ENCODE measurements around the gene RNF2. TPM values are rescaled to one million over a fixed set of nuclear protein-coding genes. Genes with fewer than 3 reads are reported as not detected.

The RNF2 gene
- total and polyA plus RNA-seq, 4 donors: 45.0 to 69.9 (median 57.6) TPM

DNA sequence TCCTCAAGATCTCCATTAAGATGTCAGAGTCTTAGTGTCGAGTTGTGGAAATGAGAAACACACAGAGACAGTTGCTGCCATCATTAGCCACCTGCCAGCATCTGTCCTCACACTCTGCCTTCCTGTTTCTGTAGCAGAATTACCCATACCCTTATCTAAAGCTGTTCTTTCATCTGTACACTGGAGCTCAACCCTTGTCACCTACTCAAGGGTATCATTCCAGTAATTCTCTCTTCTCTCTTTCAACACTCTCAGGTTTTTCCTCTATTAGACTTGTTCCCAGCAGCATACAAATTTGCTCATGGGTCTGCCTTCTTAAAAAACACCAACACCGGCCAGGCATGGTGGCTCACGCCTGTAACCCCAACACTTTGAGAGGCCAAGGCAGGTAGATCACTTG lies 27.4 kb upstream of the RNF2 start:
- Histone ChIP-seq H3K27me3 (ENCODE audit: control insufficient read depth, insufficient read depth, low read length) (no peaks in the 10 kb centered on the region), H3K4me1 (ENCODE audit: control insufficient read depth, insufficient read depth, low read length) (no peaks in the 10 kb centered on the region), H3K9me3 (ENCODE audit: control insufficient read depth, insufficient read depth, low read length) (no peaks in the 10 kb centered on the region), H3K36me3 (ENCODE audit: control insufficient read depth, insufficient read depth, low read length) (no peaks in the 10 kb centered on the region), H3K27ac (ENCODE audit: low read depth, low read length) (no peak overlapping the region), H3K4me3 (ENCODE audit: low read depth, low read length) (no peak overlapping the region)
- DNase-seq (ENCODE audit: low read depth in 4 of 6, low spot score in 6 of 6): peak in 1 of 6 donors; percentile 35
- WGBS (ENCODE audit: insufficient coverage): 100% methylated on average over 2 of the region's 3 CpGs

DNA sequence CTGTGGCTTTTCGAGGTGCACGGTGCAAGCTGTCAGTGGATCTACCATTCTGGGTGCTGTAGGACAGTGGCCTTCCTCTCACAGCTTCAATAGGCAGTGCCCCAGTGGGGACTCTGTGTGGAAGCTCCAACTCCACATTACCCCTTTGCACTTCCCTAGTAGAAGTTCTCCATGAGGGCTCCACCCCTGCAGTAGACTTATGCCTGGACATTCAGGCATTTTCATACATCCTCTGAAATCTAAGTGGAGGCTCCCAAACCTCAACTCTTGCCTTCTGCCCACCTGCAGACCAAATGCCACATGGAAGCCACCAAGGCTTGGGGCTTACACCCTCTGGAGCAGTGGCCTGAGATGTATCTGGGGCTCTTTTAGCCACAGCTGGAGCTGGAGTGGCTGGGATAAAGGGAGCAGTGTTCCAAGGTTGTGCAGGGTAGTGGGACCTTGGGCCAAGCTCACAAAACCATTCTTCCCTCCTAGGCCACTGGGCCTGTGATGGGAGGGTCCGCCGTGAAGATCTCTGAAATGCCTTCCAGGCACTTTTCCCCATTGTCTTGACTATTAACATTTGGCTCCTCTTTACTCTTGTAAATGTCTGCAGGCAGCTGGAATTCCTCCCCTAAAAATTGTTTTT lies 18.0 kb upstream of the RNF2 start:
- no peak for DNase-seq (ENCODE audit: low read depth in 4 of 6, low spot score in 6 of 6)
- Histone ChIP-seq H3K4me3 (ENCODE audit: low read depth, low read length) (no peak overlapping the region), H3K36me3 (ENCODE audit: control insufficient read depth, insufficient read depth, low read length) (no peaks in the 10 kb centered on the region), H3K9me3 (ENCODE audit: control insufficient read depth, insufficient read depth, low read length) (peaks cover 11% of the 10 kb centered on the region), H3K27ac (ENCODE audit: low read depth, low read length) (no peak overlapping the region), H3K4me1 (ENCODE audit: control insufficient read depth, insufficient read depth, low read length) (no peaks in the 10 kb centered on the region), H3K27me3 (ENCODE audit: control insufficient read depth, insufficient read depth, low read length) (no peaks in the 10 kb centered on the region)
- WGBS (ENCODE audit: insufficient coverage): 83% methylated on average over 4 of the region's 4 CpGs

DNA sequence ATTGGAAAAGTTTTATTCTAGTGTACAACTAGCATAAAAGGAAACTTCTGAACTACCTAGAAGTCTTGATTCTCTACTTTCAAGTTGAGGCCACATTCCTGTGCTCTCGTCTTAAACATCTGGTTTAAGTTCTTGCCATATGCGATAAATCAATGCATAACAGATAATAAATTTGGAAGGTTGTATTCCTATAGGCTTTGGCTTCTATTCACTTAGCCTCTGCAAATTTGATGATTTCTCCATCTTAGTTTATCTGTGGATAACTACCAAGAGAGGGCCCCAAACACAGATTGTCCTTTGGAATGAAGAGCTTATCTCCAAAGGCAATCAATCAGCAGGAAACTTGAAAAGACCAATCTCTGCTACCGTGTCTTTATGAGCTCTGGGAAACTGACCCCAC lies 11.7 kb upstream of the RNF2 start:
- DNase-seq (ENCODE audit: low read depth in 4 of 6, low spot score in 6 of 6): no peak
- H3K27ac ChIP-seq (ENCODE audit: low read depth, low read length): no peak overlapping the region

DNA sequence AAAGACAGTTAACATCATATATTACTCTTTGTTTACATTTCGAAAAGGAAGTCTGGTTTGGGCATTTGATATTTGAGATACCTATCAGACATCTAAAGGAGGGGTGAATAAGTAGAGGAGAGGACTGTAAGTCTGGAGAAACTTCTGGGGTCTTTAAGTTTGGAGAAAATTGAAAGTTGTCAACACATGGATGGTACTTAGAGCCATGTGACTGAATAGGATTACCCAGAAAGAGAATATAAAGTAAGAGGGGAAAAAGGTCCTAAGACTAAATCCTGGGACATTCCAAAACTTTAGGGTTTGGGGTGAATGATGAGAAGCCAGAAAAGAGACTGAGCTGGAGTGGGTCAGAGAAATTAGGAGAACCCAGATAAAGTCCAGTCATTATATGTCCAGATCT lies 10.1 kb upstream of the RNF2 start:
- no peak for DNase-seq (ENCODE audit: low read depth in 4 of 6, low spot score in 6 of 6)
- Histone ChIP-seq H3K27ac (ENCODE audit: low read depth, low read length) (no peak overlapping the region), H3K4me3 (ENCODE audit: low read depth, low read length) (no peak overlapping the region), H3K36me3 (ENCODE audit: control insufficient read depth, insufficient read depth, low read length) (no peaks in the 10 kb centered on the region), H3K4me1 (ENCODE audit: control insufficient read depth, insufficient read depth, low read length) (no peaks in the 10 kb centered on the region), H3K9me3 (ENCODE audit: control insufficient read depth, insufficient read depth, low read length) (no peaks in the 10 kb centered on the region), H3K27me3 (ENCODE audit: control insufficient read depth, insufficient read depth, low read length) (no peaks in the 10 kb centered on the region)
- WGBS (ENCODE audit: insufficient coverage): no CpG with 5 or more reads among the region's 1 CpG

More for the DNA sequence above, 11.7 kb upstream of the RNF2 start:
- no CpG with 5 or more reads among the region's 3 CpGs for WGBS (ENCODE audit: insufficient coverage)
- no peaks in the 10 kb centered on the region for H3K36me3 ChIP-seq (ENCODE audit: control insufficient read depth, insufficient read depth, low read length)
- H3K4me3 ChIP-seq (ENCODE audit: low read depth, low read length): no peak overlapping the region
- no peaks in the 10 kb centered on the region for H3K9me3 ChIP-seq (ENCODE audit: control insufficient read depth, insufficient read depth, low read length)
- no peaks in the 10 kb centered on the region for H3K4me1 ChIP-seq (ENCODE audit: control insufficient read depth, insufficient read depth, low read length)
- no peaks in the 10 kb centered on the region for H3K27me3 ChIP-seq (ENCODE audit: control insufficient read depth, insufficient read depth, low read length)

DNA sequence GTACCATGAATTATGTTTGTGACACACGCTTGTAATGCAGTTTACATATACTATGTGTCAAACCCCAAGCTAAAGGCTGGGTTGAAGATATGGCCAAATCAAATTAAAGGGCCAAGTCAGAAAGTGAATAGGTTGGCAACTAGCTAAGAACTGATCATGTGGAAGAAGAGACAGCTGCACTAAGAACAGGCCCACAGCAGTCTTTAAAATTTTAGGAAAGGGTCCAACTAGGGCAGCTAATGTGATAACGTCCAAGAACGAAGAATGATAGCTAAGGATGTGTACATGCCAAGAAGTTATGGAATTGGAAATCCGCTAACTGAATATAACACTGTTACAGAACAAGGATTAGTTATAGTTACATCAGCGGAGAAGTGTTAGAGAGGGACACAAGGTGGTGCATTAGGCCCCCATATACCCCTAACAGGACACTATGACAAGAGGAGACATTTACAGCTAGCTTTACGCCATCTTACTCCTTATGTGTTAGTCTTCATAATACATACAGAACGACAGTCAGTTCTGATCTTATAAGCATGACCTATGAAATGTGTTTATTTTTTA lies 6.5 kb upstream of the RNF2 start:
- Histone ChIP-seq H3K4me3 (ENCODE audit: low read depth, low read length) (no peak overlapping the region), H3K36me3 (ENCODE audit: control insufficient read depth, insufficient read depth, low read length) (no peaks in the 10 kb centered on the region), H3K9me3 (ENCODE audit: control insufficient read depth, insufficient read depth, low read length) (no peaks in the 10 kb centered on the region), H3K27ac (ENCODE audit: low read depth, low read length) (no peak overlapping the region), H3K27me3 (ENCODE audit: control insufficient read depth, insufficient read depth, low read length) (no peaks in the 10 kb centered on the region), H3K4me1 (ENCODE audit: control insufficient read depth, insufficient read depth, low read length) (no peaks in the 10 kb centered on the region)
- WGBS (ENCODE audit: insufficient coverage): 92% methylated on average over 2 of the region's 7 CpGs
- DNase-seq (ENCODE audit: low read depth in 4 of 6, low spot score in 6 of 6): no peak

DNA sequence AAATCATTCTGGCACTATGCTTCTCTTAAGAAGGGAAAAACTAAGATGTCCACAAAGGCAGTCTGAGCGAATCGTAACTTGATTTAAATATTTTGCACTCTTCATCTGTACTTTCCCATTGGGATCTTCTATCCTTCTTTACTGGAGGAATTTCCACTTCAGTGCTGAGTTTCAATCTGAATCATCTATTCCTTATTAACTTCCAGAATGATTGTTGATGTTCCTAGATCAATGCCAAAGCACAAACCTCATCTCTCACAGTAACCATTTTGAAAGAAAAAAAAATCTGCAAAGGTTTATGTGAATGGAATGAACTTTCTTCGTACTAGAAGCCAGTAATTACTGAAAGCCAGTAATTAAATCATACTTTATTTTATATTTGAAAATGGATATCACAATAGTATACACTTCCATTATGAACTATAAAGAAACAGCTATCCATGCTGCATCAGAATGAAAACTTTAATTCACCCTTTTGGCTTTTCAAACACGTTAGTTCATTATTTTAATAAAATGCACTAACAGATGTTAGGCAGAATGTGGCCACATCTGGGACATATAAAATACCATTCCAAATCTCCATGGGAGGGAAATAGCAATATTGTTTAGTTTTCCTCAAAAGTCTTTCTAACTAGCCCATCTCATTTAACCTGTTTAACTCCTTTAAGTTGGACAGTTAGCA lies 5.5 kb upstream of the RNF2 start:
- DNase-seq (ENCODE audit: low read depth in 4 of 6, low spot score in 6 of 6): peak in 2 of 6 donors; percentile 9 to 22
- no peak overlapping the region for H3K4me3 ChIP-seq (ENCODE audit: low read depth, low read length)
- no peaks in the 10 kb centered on the region for H3K27me3 ChIP-seq (ENCODE audit: control insufficient read depth, insufficient read depth, low read length)
- no CpG with 5 or more reads among the region's 4 CpGs for WGBS (ENCODE audit: insufficient coverage)
- no peaks in the 10 kb centered on the region for H3K4me1 ChIP-seq (ENCODE audit: control insufficient read depth, insufficient read depth, low read length)
- H3K36me3 ChIP-seq (ENCODE audit: control insufficient read depth, insufficient read depth, low read length): no peaks in the 10 kb centered on the region
- no peaks in the 10 kb centered on the region for H3K9me3 ChIP-seq (ENCODE audit: control insufficient read depth, insufficient read depth, low read length)
- H3K27ac ChIP-seq (ENCODE audit: low read depth, low read length): no peak overlapping the region

DNA sequence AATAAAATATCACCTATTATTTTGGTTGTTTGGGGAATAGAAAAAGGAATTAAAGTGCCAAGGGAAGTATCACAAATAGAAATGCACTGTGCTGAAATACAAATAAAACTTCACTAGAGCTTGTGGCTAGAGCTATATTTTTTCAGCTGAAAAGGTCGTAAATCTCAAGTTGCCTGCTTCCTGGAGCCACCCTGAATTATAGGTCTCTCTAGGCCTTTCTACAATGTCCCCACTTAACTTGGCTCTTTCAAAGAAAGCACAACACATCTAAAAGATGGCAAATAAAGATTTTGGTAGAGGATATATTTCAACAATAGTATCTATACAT lies 5.0 kb upstream of the RNF2 start:
- Histone ChIP-seq H3K27me3 (ENCODE audit: control insufficient read depth, insufficient read depth, low read length) (no peaks in the 10 kb centered on the region), H3K4me1 (ENCODE audit: control insufficient read depth, insufficient read depth, low read length) (no peaks in the 10 kb centered on the region), H3K9me3 (ENCODE audit: control insufficient read depth, insufficient read depth, low read length) (no peaks in the 10 kb centered on the region), H3K36me3 (ENCODE audit: control insufficient read depth, insufficient read depth, low read length) (no peaks in the 10 kb centered on the region), H3K27ac (ENCODE audit: low read depth, low read length) (no peak overlapping the region), H3K4me3 (ENCODE audit: low read depth, low read length) (no peak overlapping the region)
- WGBS (ENCODE audit: insufficient coverage): no CpG with 5 or more reads among the region's 1 CpG
- DNase-seq (ENCODE audit: low read depth in 4 of 6, low spot score in 6 of 6): peak in 2 of 6 donors; percentile 6 to 14

DNA sequence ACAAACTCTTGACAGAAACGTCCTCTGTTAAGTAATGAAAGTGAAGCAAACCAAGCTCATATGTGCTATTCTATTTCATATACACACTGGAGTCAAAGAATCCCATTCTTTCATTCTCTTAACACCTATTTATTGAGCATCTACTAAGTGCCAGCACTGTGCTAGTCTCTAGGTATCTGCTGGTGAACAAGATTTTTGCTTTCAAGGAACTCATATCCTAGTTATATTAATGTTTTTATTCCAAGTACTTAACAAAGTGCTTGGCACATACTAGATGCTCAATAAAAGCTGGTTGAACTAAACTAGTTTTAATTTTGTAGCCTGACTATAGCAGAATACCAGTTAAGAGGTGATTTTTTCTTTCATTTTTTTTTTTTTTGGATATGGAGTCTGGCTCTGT lies 3.6 kb upstream of the RNF2 start:
- Histone ChIP-seq H3K27ac (ENCODE audit: low read depth, low read length) (no peak overlapping the region), H3K4me3 (ENCODE audit: low read depth, low read length) (no peak overlapping the region), H3K9me3 (ENCODE audit: control insufficient read depth, insufficient read depth, low read length) (no peaks in the 10 kb centered on the region), H3K27me3 (ENCODE audit: control insufficient read depth, insufficient read depth, low read length) (no peaks in the 10 kb centered on the region), H3K36me3 (ENCODE audit: control insufficient read depth, insufficient read depth, low read length) (no peaks in the 10 kb centered on the region), H3K4me1 (ENCODE audit: control insufficient read depth, insufficient read depth, low read length) (no peaks in the 10 kb centered on the region)
- DNase-seq (ENCODE audit: low read depth in 4 of 6, low spot score in 6 of 6): no peak
- WGBS (ENCODE audit: insufficient coverage): no CpG with 5 or more reads among the region's 1 CpG

DNA sequence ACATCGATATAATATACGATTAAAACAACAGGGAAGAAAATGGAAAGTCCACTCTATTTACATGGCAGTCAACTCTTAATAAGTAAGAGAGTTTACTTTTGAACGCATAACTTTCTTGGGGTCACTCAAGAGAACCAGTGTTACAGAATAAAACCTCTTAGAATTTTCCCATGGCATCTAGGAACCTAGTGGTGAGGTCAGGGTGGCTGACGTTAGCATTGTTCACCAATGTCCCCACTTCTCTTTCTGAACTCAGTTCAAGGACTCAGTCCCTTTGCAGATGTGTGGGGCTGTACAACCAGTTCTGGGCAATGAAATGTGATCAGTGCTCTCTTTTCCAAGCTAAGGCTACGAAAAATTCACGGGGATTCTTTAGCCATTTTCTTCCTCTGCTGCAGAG lies 2.6 kb upstream of the RNF2 start:
- H3K4me1 ChIP-seq (ENCODE audit: control insufficient read depth, insufficient read depth, low read length): no peaks in the 10 kb centered on the region
- DNase-seq (ENCODE audit: low read depth in 4 of 6, low spot score in 6 of 6): no peak
- no peaks in the 10 kb centered on the region for H3K27me3 ChIP-seq (ENCODE audit: control insufficient read depth, insufficient read depth, low read length)
- no peaks in the 10 kb centered on the region for H3K9me3 ChIP-seq (ENCODE audit: control insufficient read depth, insufficient read depth, low read length)
- no peak overlapping the region for H3K4me3 ChIP-seq (ENCODE audit: low read depth, low read length)
- no peak overlapping the region for H3K27ac ChIP-seq (ENCODE audit: low read depth, low read length)
- 79% methylated on average over 2 of the region's 6 CpGs for WGBS (ENCODE audit: insufficient coverage)
- H3K36me3 ChIP-seq (ENCODE audit: control insufficient read depth, insufficient read depth, low read length): no peaks in the 10 kb centered on the region

DNA sequence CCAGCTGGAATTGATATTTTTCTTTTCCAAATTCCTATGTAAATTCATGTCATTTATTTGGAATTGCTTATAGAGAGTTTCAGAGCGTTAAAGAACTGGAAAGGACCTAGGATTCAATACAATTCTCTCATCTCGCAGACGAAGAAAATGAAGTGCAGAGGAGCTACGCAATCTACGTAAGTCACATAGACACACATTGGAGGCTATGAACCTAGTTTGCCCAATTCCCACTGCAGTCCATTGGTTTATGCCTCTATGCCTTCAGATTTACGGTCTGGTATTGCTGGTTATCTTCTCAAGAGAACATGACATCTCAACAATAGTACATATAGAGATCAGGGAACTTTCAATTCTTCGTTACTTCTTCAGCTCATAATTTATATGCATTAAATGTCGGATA lies 971 bp upstream of the RNF2 start:
- WGBS (ENCODE audit: insufficient coverage): no CpG with 5 or more reads among the region's 8 CpGs

More for the DNA sequence above, 971 bp upstream of the RNF2 start:
- Histone ChIP-seq H3K9me3 (ENCODE audit: control insufficient read depth, insufficient read depth, low read length) (no peaks in the 10 kb centered on the region), H3K27ac (ENCODE audit: low read depth, low read length) (peak overlapping the region; percentile 73), H3K36me3 (ENCODE audit: control insufficient read depth, insufficient read depth, low read length) (no peaks in the 10 kb centered on the region), H3K4me1 (ENCODE audit: control insufficient read depth, insufficient read depth, low read length) (peaks cover 5% of the 10 kb centered on the region), H3K27me3 (ENCODE audit: control insufficient read depth, insufficient read depth, low read length) (no peaks in the 10 kb centered on the region), H3K4me3 (ENCODE audit: low read depth, low read length) (no peak overlapping the region)
- peak in 2 of 6 donors; percentile 8 to 27 for DNase-seq (ENCODE audit: low read depth in 4 of 6, low spot score in 6 of 6)
